ENCODE data around the gene SLX4.

SLX4 gene

DNA sequence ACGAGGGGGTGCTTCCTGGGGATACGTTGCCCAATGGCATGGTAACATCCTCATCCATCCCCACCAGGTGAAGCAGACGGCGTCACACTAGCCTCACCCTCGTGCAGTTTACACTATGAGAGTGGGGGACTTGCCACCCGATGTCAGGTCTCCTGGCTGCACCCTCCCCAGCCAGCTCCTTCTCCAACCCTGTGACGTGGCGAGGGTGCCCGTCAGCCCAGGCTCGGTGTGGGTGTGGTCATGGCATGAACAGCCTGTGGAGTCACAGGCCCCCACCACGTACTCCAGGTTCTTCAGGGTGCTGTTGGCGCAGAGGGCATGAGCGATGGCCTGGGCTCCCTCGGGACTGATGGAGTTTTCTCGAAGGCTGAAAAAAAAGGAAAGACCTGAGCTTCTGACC is 62.5 kb downstream of the SLX4 start:
- FAIRE-seq (no peak), DNase-seq (ENCODE audit: insufficient read length, low spot score) (no peak)
- TF ChIP-seq, protein P1, sequence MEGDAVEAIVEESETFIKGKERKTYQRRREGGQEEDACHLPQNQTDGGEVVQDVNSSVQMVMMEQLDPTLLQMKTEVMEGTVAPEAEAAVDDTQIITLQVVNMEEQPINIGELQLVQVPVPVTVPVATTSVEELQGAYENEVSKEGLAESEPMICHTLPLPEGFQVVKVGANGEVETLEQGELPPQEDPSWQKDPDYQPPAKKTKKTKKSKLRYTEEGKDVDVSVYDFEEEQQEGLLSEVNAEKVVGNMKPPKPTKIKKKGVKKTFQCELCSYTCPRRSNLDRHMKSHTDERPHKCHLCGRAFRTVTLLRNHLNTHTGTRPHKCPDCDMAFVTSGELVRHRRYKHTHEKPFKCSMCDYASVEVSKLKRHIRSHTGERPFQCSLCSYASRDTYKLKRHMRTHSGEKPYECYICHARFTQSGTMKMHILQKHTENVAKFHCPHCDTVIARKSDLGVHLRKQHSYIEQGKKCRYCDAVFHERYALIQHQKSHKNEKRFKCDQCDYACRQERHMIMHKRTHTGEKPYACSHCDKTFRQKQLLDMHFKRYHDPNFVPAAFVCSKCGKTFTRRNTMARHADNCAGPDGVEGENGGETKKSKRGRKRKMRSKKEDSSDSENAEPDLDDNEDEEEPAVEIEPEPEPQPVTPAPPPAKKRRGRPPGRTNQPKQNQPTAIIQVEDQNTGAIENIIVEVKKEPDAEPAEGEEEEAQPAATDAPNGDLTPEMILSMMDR (IDR thresholded peaks at IDR 0.05; ENCODE audit: insufficient read depth, missing control alignments): no peak

DNA sequence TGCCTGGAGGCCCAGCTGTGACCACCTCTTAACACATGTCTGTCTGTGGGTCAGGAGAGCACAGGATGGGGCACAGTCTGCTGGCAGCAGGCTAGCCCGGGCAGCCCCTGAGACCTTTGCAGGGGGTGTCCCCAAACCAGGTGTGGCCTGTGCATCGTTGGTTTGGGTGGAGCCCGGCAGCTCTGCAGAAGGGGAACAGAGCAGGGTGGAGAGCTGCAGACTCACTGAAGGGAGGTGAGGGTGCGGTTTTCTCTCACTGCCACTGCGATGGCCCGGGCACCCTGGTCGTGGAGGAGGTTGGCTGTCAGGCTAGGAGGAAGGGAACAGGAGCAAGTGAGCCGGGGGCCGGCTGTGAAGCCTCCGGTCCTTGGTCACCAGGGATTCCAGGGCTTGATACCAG is 63.0 kb downstream of the SLX4 start:
- no peak for FAIRE-seq
- no peak for DNase-seq (ENCODE audit: insufficient read length, low spot score)
- TF ChIP-seq, protein P1 (IDR thresholded peaks at IDR 0.05; ENCODE audit: insufficient read depth, missing control alignments): no peak

DNA sequence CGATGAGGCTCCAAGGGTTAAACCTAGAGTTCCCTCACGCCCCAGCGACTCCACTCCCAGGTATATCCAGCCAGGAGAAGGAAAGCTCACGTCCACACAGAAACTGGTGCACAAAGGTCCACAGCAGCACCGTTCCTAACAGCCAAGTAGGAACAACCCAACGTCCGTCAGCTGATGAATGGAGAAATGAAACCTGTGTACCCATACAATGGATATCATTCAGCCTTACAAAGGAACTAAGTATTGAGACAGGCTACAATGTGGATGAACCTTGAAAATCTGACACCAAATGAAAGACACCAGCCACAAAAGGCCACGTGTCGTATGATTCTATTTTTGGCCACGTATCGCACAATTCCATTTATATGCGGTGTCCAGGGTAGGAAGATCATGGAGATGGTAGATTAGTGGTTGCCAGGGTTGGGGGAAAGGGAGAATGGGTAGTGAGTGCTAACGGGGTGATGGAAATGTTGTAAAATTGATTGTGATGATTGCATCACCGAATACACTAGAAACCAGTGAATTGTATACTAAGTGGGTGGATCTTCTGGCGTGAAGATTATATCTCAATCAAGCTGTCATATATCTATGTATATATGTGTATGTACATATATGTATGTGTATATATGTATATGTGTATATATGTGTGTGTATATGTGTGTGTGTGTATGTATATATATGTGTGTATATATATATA is 64.3 kb downstream of the SLX4 start:
- FAIRE-seq (no peak), DNase-seq (ENCODE audit: insufficient read length, low spot score) (no peak)
- TF ChIP-seq, protein P1 (IDR thresholded peaks at IDR 0.05; ENCODE audit: insufficient read depth, missing control alignments): no peak

DNA sequence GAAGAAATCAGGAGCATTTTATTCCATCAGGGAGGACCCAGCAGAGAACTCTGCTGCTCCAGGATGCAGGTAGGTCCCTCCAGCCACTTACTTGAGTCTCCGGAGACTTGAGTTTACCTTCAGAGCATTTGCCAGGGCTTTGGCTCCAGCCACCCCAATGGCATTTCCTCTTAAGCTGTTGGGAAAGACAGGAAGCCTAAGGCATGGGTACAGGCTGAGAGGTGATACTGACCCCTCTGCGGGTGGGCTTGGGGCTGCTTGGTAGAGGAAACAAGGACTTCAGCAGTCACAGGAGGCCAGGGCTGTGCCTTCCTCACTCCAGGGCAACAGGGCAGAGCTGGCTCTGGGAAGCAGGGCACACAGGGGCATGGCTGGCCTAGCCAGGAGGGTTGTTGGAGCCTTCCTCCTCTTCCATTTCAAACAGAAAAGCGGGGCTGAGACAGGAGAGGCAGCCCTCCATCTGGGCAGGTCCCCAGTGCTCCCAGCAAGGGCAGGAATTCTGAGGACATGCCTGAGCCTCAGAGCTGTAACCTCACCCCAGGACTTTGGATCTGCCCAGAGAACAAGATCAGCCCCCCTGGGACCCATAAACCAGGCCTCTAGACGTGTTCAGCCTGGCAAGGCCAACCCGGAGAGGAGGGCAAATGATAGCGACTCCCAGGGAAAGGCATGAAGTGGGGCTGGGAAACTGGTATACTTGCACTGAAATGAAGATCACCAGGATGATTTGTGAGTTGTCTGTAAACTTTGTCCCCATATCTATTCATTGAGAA is 68.6 kb downstream of the SLX4 start:
- DNase-seq (ENCODE audit: insufficient read length, low spot score): no peak
- FAIRE-seq: no peak
- TF ChIP-seq, protein P1 (IDR thresholded peaks at IDR 0.05; ENCODE audit: insufficient read depth, missing control alignments): no peak

DNA sequence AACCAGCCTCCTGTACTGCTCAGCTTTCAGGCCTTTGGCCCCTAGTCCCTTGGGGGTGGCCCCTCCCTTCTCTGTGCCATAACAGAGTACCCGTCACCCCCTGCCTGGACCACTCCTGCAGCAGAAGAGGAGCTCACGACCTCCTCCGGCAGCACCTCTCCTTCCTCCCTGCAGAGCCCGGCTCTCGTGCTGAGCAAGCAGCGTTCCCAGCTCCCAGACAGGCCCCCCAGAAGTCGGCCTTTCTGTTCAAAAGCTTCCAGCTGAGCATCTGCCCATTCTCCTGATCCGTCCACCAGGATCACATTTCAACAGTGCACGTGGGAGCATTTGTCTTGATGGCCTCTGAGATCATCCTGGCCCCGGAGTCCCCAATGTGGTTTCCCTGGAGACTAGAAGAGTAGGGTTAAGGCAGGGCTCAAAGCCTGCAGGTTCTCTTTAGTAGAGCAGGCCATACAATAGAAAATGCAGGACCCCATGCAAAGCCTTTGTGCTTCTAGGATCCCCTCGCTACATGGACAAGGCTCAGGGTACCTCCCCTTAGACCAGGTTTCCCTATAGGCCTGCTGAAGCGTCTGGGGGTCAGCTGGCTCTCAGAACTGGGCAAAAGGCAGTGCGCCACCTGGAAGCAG is 69.8 kb downstream of the SLX4 start:
- DNase-seq (ENCODE audit: insufficient read length, low spot score) (no peak), FAIRE-seq (no peak)
- TF ChIP-seq, protein P1 (IDR thresholded peaks at IDR 0.05; ENCODE audit: insufficient read depth, missing control alignments): no peak

DNA sequence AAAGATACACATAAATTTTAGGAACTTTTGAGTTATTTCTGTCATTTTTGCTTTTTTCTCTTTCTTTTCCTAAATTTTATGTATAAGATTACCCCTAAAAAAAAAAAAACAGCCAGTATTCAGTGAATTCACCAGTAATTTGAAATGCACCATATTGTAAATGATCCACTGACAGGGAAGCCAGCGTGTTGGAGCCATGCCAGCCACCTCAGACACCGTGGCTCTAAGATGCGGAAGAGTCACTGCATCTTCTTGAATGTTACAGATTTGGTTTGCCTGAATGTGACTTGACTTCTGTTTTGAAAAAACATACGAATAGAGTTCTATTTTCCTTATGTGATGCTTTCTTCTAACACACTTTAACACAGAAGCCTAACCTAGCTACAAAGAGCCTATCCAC is 73.2 kb downstream of the SLX4 start:
- TF ChIP-seq, protein P1 (IDR thresholded peaks at IDR 0.05; ENCODE audit: insufficient read depth, missing control alignments): no peak
- no peak for FAIRE-seq

More for the DNA sequence above, 73.2 kb downstream of the SLX4 start:
- DNase-seq (ENCODE audit: insufficient read length, low spot score): no peak
